Measurements from ENCODE around the gene TUBGCP2.

TUBGCP2 gene

DNA sequence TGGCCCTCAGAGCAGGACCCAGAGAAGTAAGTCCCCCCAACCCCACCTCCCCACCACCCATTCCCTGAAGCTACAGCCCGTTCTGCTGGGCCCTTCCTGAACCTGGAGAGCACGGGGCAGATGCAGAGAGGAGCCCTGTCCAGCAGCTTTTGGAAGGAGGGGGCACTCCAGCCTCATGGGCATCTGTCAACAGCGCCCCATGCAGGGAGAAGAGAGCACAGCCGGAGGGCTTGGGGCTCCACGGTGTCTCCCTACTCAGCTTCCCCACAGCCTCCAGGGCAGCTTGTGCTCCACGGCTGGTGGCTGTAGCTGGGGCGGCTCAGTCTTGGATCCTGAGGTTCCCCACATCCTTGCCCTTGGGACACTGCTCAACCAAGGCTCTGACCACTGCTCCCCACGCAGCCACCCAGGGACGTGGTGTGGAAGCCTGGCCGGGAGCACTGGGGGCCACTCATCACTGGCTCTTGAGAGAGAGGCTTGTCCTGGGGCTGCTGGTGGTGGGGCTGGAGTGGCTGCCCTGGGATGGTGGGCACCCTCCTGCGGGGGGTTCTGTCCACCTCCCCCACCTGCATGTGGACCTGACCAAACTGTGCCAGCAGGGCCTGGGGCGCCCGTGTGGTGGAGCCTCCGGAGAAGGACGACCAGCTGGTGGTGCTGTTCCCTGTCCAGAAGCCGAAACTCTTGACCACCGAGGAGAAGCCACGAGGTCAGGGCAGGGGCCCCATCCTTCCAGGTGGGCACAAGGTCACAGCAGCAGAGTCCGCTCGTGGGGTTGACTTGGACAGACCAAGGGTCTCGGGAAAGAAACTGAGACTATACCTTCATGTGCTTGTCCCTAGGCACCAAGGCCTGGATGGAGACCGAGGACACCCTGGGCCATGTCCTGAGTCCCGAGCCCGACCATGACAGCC, 43.0 kb upstream of the TUBGCP2 start:
- Histone ChIP-seq H3K4me2 (ENCODE audit: low read depth, low read length, poor library complexity, severe bottlenecking) (no peak overlapping the region), H3K9ac (ENCODE audit: low read depth, low read length, poor library complexity, severe bottlenecking) (no peak overlapping the region), H3K4me1 (ENCODE audit: insufficient read depth, low read length, poor library complexity, severe bottlenecking) (no peaks in the 10 kb centered on the region), H3K9me2 (replicated peaks; ENCODE audit: low read depth, low read length) (no peaks in the 10 kb centered on the region), H3K9me3 (ENCODE audit: insufficient read depth, low read depth, low read length) (no peaks in the 10 kb centered on the region; the same call in 1 of the 2 replicates), H3K4me3 (ENCODE audit: low read length, poor library complexity, severe bottlenecking) (no peak overlapping the region), H3K27me3 (ENCODE audit: insufficient read depth, low read length, poor library complexity, severe bottlenecking) (no peaks in the 10 kb centered on the region), H3K36me3 (ENCODE audit: insufficient read depth, low read length) (no peaks in the 10 kb centered on the region), H2AFZ (ENCODE audit: low read length) (no peak overlapping the region), H4K20me1 (ENCODE audit: insufficient read depth, low read length, poor library complexity, severe bottlenecking) (no peaks in the 10 kb centered on the region), H3F3A (ENCODE audit: low read depth) (no peaks in the 10 kb centered on the region), H3K79me2 (ENCODE audit: insufficient read depth, low read length) (no peaks in the 10 kb centered on the region)
- no peak for TF ChIP-seq EZH2phosphoT487 (IDR thresholded peaks at IDR 0.05; ENCODE audit: borderline replicate concordance)
- TF ChIP-seq, protein P1, sequence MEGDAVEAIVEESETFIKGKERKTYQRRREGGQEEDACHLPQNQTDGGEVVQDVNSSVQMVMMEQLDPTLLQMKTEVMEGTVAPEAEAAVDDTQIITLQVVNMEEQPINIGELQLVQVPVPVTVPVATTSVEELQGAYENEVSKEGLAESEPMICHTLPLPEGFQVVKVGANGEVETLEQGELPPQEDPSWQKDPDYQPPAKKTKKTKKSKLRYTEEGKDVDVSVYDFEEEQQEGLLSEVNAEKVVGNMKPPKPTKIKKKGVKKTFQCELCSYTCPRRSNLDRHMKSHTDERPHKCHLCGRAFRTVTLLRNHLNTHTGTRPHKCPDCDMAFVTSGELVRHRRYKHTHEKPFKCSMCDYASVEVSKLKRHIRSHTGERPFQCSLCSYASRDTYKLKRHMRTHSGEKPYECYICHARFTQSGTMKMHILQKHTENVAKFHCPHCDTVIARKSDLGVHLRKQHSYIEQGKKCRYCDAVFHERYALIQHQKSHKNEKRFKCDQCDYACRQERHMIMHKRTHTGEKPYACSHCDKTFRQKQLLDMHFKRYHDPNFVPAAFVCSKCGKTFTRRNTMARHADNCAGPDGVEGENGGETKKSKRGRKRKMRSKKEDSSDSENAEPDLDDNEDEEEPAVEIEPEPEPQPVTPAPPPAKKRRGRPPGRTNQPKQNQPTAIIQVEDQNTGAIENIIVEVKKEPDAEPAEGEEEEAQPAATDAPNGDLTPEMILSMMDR (conservative IDR thresholded peaks at IDR 0.05; ENCODE audit: low read length), result no peak

DNA sequence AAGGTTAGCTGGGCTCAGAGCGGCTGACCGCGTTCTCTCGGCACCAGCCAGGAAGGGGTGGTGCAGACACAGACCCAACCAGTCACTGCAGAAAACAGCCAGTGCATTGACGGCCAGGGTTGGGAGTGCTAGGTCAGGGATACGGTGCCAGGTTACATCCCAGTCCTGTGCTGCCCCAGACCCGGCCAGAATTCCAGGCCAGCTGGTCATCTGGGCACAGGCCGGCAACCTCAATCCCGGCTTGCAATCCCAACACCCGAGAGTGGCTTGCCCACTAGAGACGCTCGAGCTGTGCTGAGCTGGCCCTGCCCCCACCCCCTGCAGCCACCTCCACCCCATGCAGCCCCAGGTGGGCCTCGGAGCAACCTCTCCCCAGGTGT, 42.3 kb upstream of the TUBGCP2 start:
- TF ChIP-seq, protein P1 (conservative IDR thresholded peaks at IDR 0.05; ENCODE audit: low read length), result no peak
- no peak for TF ChIP-seq EZH2phosphoT487 (IDR thresholded peaks at IDR 0.05; ENCODE audit: borderline replicate concordance)
- Histone ChIP-seq H3K27me3 (ENCODE audit: insufficient read depth, low read length, poor library complexity, severe bottlenecking) (no peaks in the 10 kb centered on the region), H3K9me3 (ENCODE audit: insufficient read depth, low read depth, low read length) (no peaks in the 10 kb centered on the region; the same call in 1 of the 2 replicates), H3K4me1 (ENCODE audit: insufficient read depth, low read length, poor library complexity, severe bottlenecking) (no peaks in the 10 kb centered on the region), H3K4me2 (ENCODE audit: low read depth, low read length, poor library complexity, severe bottlenecking) (no peak overlapping the region), H3K36me3 (ENCODE audit: insufficient read depth, low read length) (no peaks in the 10 kb centered on the region), H3K9ac (ENCODE audit: low read depth, low read length, poor library complexity, severe bottlenecking) (no peak overlapping the region), H2AFZ (ENCODE audit: low read length) (no peak overlapping the region), H3K4me3 (ENCODE audit: low read length, poor library complexity, severe bottlenecking) (no peak overlapping the region), H3K79me2 (ENCODE audit: insufficient read depth, low read length) (no peaks in the 10 kb centered on the region), H3K9me2 (replicated peaks; ENCODE audit: low read depth, low read length) (no peaks in the 10 kb centered on the region), H3F3A (ENCODE audit: low read depth) (no peaks in the 10 kb centered on the region), H4K20me1 (ENCODE audit: insufficient read depth, low read length, poor library complexity, severe bottlenecking) (no peaks in the 10 kb centered on the region)

DNA sequence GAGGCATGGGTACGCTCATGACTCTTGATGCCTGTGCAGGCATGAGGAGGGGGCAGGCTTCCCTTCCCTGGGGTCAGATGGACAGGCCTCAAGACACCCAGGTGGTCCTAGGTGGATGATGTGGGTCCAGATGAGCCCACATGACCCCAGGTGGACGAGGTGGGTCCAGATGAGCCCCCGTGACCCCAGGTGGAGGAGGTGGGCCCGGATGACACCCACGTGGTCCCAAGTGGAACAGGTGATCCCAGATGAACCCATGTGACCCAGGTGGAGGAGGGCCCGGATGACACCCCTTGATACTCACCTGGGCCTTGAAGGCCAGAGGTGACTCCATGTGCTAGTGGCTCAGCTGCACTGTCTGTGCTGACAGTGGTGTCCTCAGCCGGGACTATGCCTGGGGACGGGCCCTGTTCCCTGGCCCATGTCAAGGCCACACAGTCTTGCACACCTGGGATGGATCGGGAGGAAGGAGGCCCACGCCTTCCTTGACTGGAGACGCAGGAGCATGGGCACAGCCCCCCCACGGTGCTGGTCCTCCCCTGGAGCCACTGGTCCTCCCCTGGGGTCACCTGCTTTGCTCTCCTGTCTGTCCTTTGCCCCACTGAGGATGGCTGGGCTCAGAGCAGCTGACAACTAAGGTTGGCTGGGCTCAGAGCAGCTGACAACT, 41.7 kb upstream of the TUBGCP2 start:
- no peaks in the 10 kb centered on the region for H3K27me3 ChIP-seq (ENCODE audit: insufficient read depth, low read length, poor library complexity, severe bottlenecking)
- no peaks in the 10 kb centered on the region for H3K4me1 ChIP-seq (ENCODE audit: insufficient read depth, low read length, poor library complexity, severe bottlenecking)
- H3K36me3 ChIP-seq (ENCODE audit: insufficient read depth, low read length), result no peaks in the 10 kb centered on the region
- TF ChIP-seq EZH2phosphoT487 (IDR thresholded peaks at IDR 0.05; ENCODE audit: borderline replicate concordance), result no peak
- TF ChIP-seq, protein P1 (conservative IDR thresholded peaks at IDR 0.05; ENCODE audit: low read length), result no peak
- H3K4me2 ChIP-seq (ENCODE audit: low read depth, low read length, poor library complexity, severe bottlenecking), result no peak overlapping the region
- no peaks in the 10 kb centered on the region for H4K20me1 ChIP-seq (ENCODE audit: insufficient read depth, low read length, poor library complexity, severe bottlenecking)
- H3K79me2 ChIP-seq (ENCODE audit: insufficient read depth, low read length), result no peaks in the 10 kb centered on the region
- no peak overlapping the region for H3K4me3 ChIP-seq (ENCODE audit: low read length, poor library complexity, severe bottlenecking)
- no peaks in the 10 kb centered on the region for H3K9me2 ChIP-seq (replicated peaks; ENCODE audit: low read depth, low read length)
- no peaks in the 10 kb centered on the region for H3F3A ChIP-seq (ENCODE audit: low read depth)
- no peak overlapping the region for H2AFZ ChIP-seq (ENCODE audit: low read length)
- H3K9me3 ChIP-seq (ENCODE audit: insufficient read depth, low read depth, low read length), result no peaks in the 10 kb centered on the region; the same call in 1 of the 2 replicates
- H3K9ac ChIP-seq (ENCODE audit: low read depth, low read length, poor library complexity, severe bottlenecking), result no peak overlapping the region

All from Loucy (cell line).